22Rv1 (cell line): ENCODE measurements around the gene PSMD5.

Experiments used
- H3K27ac ChIP-seq: fragments of 450-650 bp; 2 replicates; pipeline ENCODE4 v1.5.1; 2017
- CTCF ChIP-seq: fragments of 450-650 bp; IDR thresholded peaks from 2 replicates; pipeline ENCODE4 v1.5.1; 2017; ENCODE audit warnings: mild to moderate bottlenecking
- ZFX ChIP-seq: fragments of 450-650 bp; IDR thresholded peaks from 2 replicates; pipeline ENCODE4 v1.6.1; 2017; ENCODE audit warnings: antibody characterized with exemption, borderline replicate concordance

PSMD5 gene

GRCh38 chr9:120878188-120879130 is 35.7 kb upstream of the PSMD5 start:
- H3K27ac ChIP-seq: peak overlapping the region; percentile 58
- TF ChIP-seq CTCF (no peak), ZFX (no peak)

- H3K27ac ChIP-seq: peak overlapping the region; percentile 58
Observed at GRCh38 chr9:120877276-120878034, 34.7 kb upstream of the PSMD5 start.

GRCh38 chr9:120876842-120877240 is 34.1 kb upstream of the PSMD5 start, which contains the start of gene PHF19:
Gene PHF19, minus strand, starts transcription at chr9:120877188. Its CDS starts 2,447 bp downstream, at chr9:120874741.
- TF ChIP-seq ZFX (no peak), CTCF (no peak)
- H3K27ac ChIP-seq: peak within 1 kb of the TSS; percentile 58

More at GRCh38 chr9:120877276-120878034, 34.7 kb upstream of the PSMD5 start:
- TF ChIP-seq ZFX: no peak
- TF ChIP-seq CTCF: peak; percentile 42

GRCh38 chr9:120875954-120876841 is 33.5 kb upstream of the PSMD5 start:
- H3K27ac ChIP-seq: peak overlapping the region; percentile 58
- TF ChIP-seq CTCF (no peak), ZFX (no peak)

GRCh38 chr9:120875643-120875953 is 32.9 kb upstream of the PSMD5 start:
- peak overlapping the region; percentile 58 for H3K27ac ChIP-seq
- TF ChIP-seq CTCF (no peak), ZFX (no peak)

- TF ChIP-seq CTCF (no peak), ZFX (no peak)
- H3K27ac ChIP-seq: peak overlapping the region; percentile 58
Observed at GRCh38 chr9:120875195-120875565, 32.5 kb upstream of the PSMD5 start.
